ENCODE data around the gene SPATA2L.

Gene SPATA2L

DNA sequence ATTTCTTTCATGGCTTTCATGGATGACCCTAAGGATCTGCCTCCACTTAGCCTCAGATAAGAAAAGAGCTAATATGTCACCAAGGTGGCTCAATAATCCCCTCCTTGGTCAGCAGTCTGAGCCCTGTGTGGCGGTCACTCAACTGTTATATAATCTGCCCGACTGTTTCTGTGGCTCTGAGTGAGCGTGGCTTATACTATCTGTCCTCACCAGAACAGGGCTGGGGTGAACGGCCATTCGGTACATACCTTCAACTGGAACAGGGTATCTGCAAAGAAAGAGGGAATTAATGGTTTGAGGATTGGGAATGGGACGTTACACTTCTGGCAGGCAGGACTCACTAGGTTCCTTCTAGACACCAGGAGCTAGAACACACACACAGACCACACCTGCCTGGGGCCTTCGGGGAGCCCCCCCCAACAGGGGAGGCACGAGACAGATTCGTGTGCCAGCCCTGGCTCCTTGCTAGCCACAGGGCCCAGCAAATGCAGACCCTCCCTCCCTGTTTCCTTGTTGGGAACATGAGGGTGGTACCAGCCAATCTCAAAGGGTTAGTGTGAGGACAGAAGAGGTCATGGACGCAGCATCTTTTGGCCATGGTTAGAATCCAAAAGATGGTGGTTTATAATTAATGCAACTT lies 47.7 kb downstream of the SPATA2L start:
- no peak for DNase-seq

DNA sequence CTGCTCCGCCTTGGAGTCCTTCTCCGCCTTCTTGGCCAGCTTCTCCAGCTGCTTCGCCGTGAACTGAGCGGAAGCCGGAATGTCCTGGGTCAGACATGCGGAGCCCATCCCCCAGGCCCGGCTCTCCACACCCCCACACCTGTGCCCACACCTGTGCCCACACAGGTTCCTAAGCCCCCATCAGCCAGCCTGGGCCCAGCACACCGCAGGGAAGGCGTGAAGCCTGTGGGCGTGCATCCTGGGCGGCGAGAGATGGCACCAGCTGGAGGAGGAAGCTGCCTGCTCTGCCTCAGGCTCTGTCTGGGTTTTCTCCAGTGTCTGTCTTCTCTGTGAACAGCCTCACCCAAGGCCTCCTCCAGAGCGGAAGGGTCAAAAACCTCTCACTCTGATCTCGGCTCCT lies 49.9 kb downstream of the SPATA2L start:
- no peak for DNase-seq

DNA sequence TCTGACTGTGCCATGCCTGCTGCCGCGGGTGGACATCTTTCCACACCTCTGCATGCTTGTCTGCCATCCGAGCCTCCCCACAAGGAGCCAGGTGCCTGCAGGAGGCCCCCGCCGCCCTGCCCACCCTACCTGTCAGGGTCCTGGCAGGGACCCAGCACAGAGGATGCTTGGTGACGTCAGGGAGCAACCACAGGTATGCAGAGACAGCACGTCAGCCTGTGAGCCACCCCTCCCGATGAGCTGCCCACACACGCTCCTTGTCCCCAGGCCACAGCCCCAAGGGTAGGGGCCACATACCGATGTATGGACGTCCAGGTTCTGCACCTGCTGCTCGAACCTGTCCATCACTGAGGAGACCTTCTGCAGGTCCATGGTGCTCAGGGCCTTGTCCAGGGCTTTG lies 54.6 kb downstream of the SPATA2L start:
- no peak for DNase-seq
